CD14-positive monocyte (primary cell): ENCODE measurements around the gene CEP128. TPM values are rescaled to one million over a fixed set of nuclear protein-coding genes. Genes with fewer than 3 reads are reported as not detected.

Experiments
- DNase-seq, 3 donors: peaks; one replicate each; pipeline ENCODE4 v3.0.0-alpha.2; 2011 to 2022
- H2AFZ ChIP-seq: 2 replicates; pipeline ENCODE4 v1.6.0; 2012; ENCODE audit warnings: mild to moderate bottlenecking, low read depth, low read length, inconsistent platforms; ENCODE audit not compliant: insufficient read depth, poor library complexity, severe bottlenecking
- H3K27ac ChIP-seq, 2 donors: 1 replicate in 1 of 2; 2 replicates in 1 of 2; pipeline ENCODE4 v1.5.1; 2012 to 2013; ENCODE audit warnings: low read length in 2 of 2, control low read depth in 1 of 2, inconsistent platforms in 1 of 2, low read depth in 1 of 2, mild to moderate bottlenecking in 1 of 2
- H3K27me3 ChIP-seq, 2 donors: one replicate each; pipeline versions ENCODE4 v1.6.0 to v1.6.1; 2011 to 2013; ENCODE audit warnings: low read length in 2 of 2; ENCODE audit not compliant: control insufficient read depth in 2 of 2, insufficient read depth in 2 of 2
- H3K36me3 ChIP-seq, 2 donors: replicated peaks in 1 of 2; 1 replicate in 1 of 2; 2 replicates in 1 of 2; pipeline versions ENCODE4 v1.5.1 to v1.6.1; 2012 to 2013; ENCODE audit warnings: low read length in 2 of 2, control low read depth in 1 of 2, inconsistent platforms in 1 of 2, mild to moderate bottlenecking in 1 of 2; ENCODE audit not compliant: insufficient read depth in 2 of 2, control insufficient read depth in 1 of 2
- H3K4me1 ChIP-seq, 2 donors: 1 replicate in 1 of 2; 2 replicates in 1 of 2; pipeline versions ENCODE4 v1.5.1 to v1.6.1; 2012 to 2013; ENCODE audit warnings: low read length in 2 of 2, control low read depth in 1 of 2, inconsistent platforms in 1 of 2, mild to moderate bottlenecking in 1 of 2, moderate library complexity in 1 of 2; ENCODE audit not compliant: insufficient read depth in 2 of 2, control insufficient read depth in 1 of 2
- H3K4me2 ChIP-seq: replicated peaks from 2 replicates; pipeline ENCODE3; 2012; ENCODE audit warnings: low read length, moderate library complexity, mild to moderate bottlenecking; ENCODE audit not compliant: poor library complexity, severe bottlenecking; ENCODE audit errors: extremely low read depth
- H3K4me3 ChIP-seq, 3 experiments: fragments of 200-600 bp in 1 of 3; sonication (generic) in 1 of 3; replicated peaks in 1 of 3; 1 replicate in 2 of 3; 2 replicates in 1 of 3; pipeline ENCODE4 v1.5.1; 2011 to 2013; ENCODE audit warnings: low read length in 3 of 3, mild to moderate bottlenecking in 3 of 3, control low read depth in 2 of 3, low read depth in 2 of 3, inconsistent platforms in 1 of 3, moderate library complexity in 1 of 3
- H3K79me2 ChIP-seq: 2 replicates; pipeline ENCODE4 v1.6.0; 2012; ENCODE audit warnings: mild to moderate bottlenecking, control low read depth, inconsistent platforms, low read length, moderate library complexity; ENCODE audit not compliant: insufficient read depth
- H3K9ac ChIP-seq: 2 replicates; pipeline ENCODE4 v1.6.0; 2017; ENCODE audit warnings: low read length, mild to moderate bottlenecking; ENCODE audit not compliant: insufficient read depth, poor library complexity, severe bottlenecking
- H3K9me3 ChIP-seq, 2 donors: replicated peaks in 1 of 2; 1 replicate in 1 of 2; 2 replicates in 1 of 2; pipeline versions ENCODE4 v1.5.1 to v1.6.1; 2012 to 2013; ENCODE audit warnings: low read length in 2 of 2, control low read depth in 1 of 2; ENCODE audit not compliant: control insufficient read depth in 1 of 2, insufficient read depth in 1 of 2
- H4K20me1 ChIP-seq: 2 replicates; pipeline ENCODE4 v1.6.0; 2012; ENCODE audit warnings: mild to moderate bottlenecking, low read length, control low read depth, moderate library complexity; ENCODE audit not compliant: insufficient read depth
- H3K27ac Mint-ChIP-seq, 7 donors: one replicate each; pipeline ENCODE4 v1.8.0; 2020; ENCODE audit warnings: mild to moderate bottlenecking in 7 of 7, mixed read lengths in 7 of 7, moderate library complexity in 6 of 7, inconsistent platforms in 2 of 7
- H3K27me3 Mint-ChIP-seq, 3 donors: one replicate each; pipeline ENCODE4 v1.8.0; 2021 to 2022; ENCODE audit warnings: low read depth in 3 of 3, mild to moderate bottlenecking in 3 of 3, mixed read lengths in 3 of 3, moderate library complexity in 3 of 3, inconsistent platforms in 1 of 3
- H3K36me3 Mint-ChIP-seq, 2 donors: one replicate each; pipeline ENCODE4 v1.8.0; 2020; ENCODE audit warnings: mixed read lengths in 2 of 2, inconsistent platforms in 1 of 2, mild to moderate bottlenecking in 1 of 2
- H3K4me1 Mint-ChIP-seq: one replicate; pipeline ENCODE4 v1.8.0; 2020; ENCODE audit warnings: mild to moderate bottlenecking, mixed read lengths
- H3K4me3 Mint-ChIP-seq, 2 donors: one replicate each; pipeline ENCODE4 v1.8.0; 2020; ENCODE audit warnings: mild to moderate bottlenecking in 2 of 2, mixed read lengths in 2 of 2, moderate library complexity in 1 of 2
- H3K9me3 Mint-ChIP-seq, 7 donors: one replicate each; pipeline ENCODE4 v1.8.0; 2020 to 2022; ENCODE audit warnings: mixed read lengths in 7 of 7, mild to moderate bottlenecking in 6 of 7, moderate library complexity in 6 of 7, inconsistent platforms in 2 of 7
- CTCF ChIP-seq: fragments of 200-600 bp; IDR thresholded peaks from one replicate; pipeline ENCODE4 v1.8.0; 2022; ENCODE audit warnings: antibody characterized with exemption, mild to moderate bottlenecking
- WGBS: methylation state at CpG from one replicate; pipeline ENCODE4 v1.1.5; 2013; ENCODE audit warnings: missing lambda C conversion rate; ENCODE audit not compliant: insufficient coverage; 5-methylcytosine and 5-hydroxymethylcytosine counted together
- intact Hi-C, 2 donors: fragments of 100-400 bp; cut with micrococcal nuclease; formaldehyde crosslinking; loops; one replicate each; pipeline versions ENCODE4 v1.15.0 to v1.15.1; 2023
- polyA plus RNA-seq, 3 donors: library from polyadenylated mRNA; depleted of rRNA in 1 of 3; unstranded in 2 of 3; stranded (reverse) in 1 of 3; fragments of 300-500 nt in 2 of 3; fragments of >200 nt in 1 of 3; fragmentation: Illumina TruSeq in 2 of 3; gene quantifications; 1 replicate in 2 of 3; 2 replicates in 1 of 3; pipeline ENCODE4 v1.2.3, GENCODE V29; 2012 to 2021

The CEP128 gene
- polyA plus RNA-seq, 3 donors, result 0.41 to 0.88 (median 0.62) TPM

DNA sequence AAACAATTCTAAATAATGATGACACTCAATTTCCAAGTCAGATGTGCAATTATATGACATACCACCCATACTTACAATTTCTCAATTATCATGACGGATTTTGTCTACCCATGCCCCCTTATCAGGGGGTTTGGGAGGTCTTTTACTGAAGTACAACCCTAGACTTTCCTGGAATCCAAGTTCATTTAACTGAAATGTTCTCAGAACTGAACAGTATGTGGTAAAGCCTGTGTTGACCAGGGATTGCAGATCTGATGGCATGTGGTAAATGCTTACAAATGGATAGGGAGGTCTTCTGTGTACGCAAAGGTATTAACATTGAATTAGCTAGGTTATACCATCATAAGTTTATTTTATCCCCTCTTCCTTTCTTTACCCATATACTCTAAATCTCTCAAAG lies 281.8 kb downstream of the CEP128 start:
- Mint-ChIP-seq H3K4me3 (no peak overlapping the region), H3K4me1 (no peaks in the 10 kb centered on the region), H3K36me3 (peaks cover 0 to 2% of the 10 kb centered on the region in 2 donors), H3K27me3 (no peaks in the 10 kb centered on the region), H3K9me3 (peaks cover 0 to 5% (median 0%) of the 10 kb centered on the region in 7 donors), H3K27ac (no peak overlapping the region)
- H3K36me3 ChIP-seq, result no peaks in the 10 kb centered on the region
- TF ChIP-seq CTCF, result no peak
- intact Hi-C loops, result no loop called here
- no peaks in the 10 kb centered on the region for H3K4me1 ChIP-seq
- no peaks in the 10 kb centered on the region for H3K9me3 ChIP-seq
- no peak for DNase-seq
- H4K20me1 ChIP-seq, result no peaks in the 10 kb centered on the region
- H3K4me3 ChIP-seq, result no peak overlapping the region
- H3K27ac ChIP-seq, result no peak overlapping the region
- H3K27me3 ChIP-seq, result no peaks in the 10 kb centered on the region
- H2AFZ ChIP-seq, result no peak overlapping the region
- H3K9ac ChIP-seq, result no peak overlapping the region
- WGBS, result no CpG with 5 or more reads among the region's 2 CpGs
- H3K4me2 ChIP-seq, result no peak overlapping the region
- no peaks in the 10 kb centered on the region for H3K79me2 ChIP-seq

GRCh38 chr14:80658733-80659132 lies 282.8 kb downstream of the CEP128 start:
- Histone ChIP-seq H3K4me3 (no peak overlapping the region), H3K9me3 (no peaks in the 10 kb centered on the region), H4K20me1 (no peaks in the 10 kb centered on the region), H3K27me3 (no peaks in the 10 kb centered on the region), H3K4me1 (no peaks in the 10 kb centered on the region), H3K4me2 (no peak overlapping the region), H3K9ac (no peak overlapping the region), H3K79me2 (no peaks in the 10 kb centered on the region), H2AFZ (no peak overlapping the region), H3K27ac (no peak overlapping the region), H3K36me3 (no peaks in the 10 kb centered on the region)
- Mint-ChIP-seq H3K27ac (no peak overlapping the region), H3K27me3 (no peaks in the 10 kb centered on the region), H3K36me3 (peaks cover 2% of the 10 kb centered on the region in 2 donors), H3K4me3 (no peak overlapping the region), H3K9me3 (peaks cover 0 to 6% (median 2%) of the 10 kb centered on the region in 7 donors), H3K4me1 (no peaks in the 10 kb centered on the region)
- no CpG with 5 or more reads among the region's 1 CpG for WGBS
- intact Hi-C loops, result no loop called here
- no peak for TF ChIP-seq CTCF
- no peak for DNase-seq
